Brain microvascular endothelial cell (primary cell): ENCODE results near the gene CATSPER3.

ENCODE experiments used
- DNase-seq: peaks from one replicate; pipeline ENCODE4 v3.0.0-alpha.2; 2020
- H3K27ac ChIP-seq: fragments of 250-450 bp; sonication (Bioruptor Pico); 2 replicates; pipeline ENCODE4 v1.5.1; 2020; ENCODE audit warnings: mild to moderate bottlenecking, moderate library complexity
- H3K27me3 ChIP-seq: fragments of 250-450 bp; sonication (Bioruptor Pico); replicated peaks from 2 replicates; pipeline ENCODE4 v1.5.1; 2020; ENCODE audit warnings: mild to moderate bottlenecking
- H3K36me3 ChIP-seq: fragments of 250-450 bp; sonication (Bioruptor Pico); replicated peaks from 2 replicates; pipeline ENCODE4 v1.5.1; 2020; ENCODE audit warnings: mild to moderate bottlenecking
- H3K4me3 ChIP-seq: 2 replicates; pipeline ENCODE4 v1.5.1; 2011; ENCODE audit warnings: low read depth, mild to moderate bottlenecking, control low read depth, low read length, moderate library complexity
- CTCF ChIP-seq: IDR thresholded peaks from 2 replicates; pipeline ENCODE4 v1.5.1; 2011; ENCODE audit warnings: low read depth, mild to moderate bottlenecking, moderate library complexity, low read length, control low read depth, inconsistent platforms; ENCODE audit errors: missing control alignments
- in situ Hi-C: cut with HindIII; loops from 2 replicates; pipeline ENCODE4 v1.10.0; 2017; ENCODE audit warnings: low sequenced_read_pairs, low pct_ligation_motif_present

Gene CATSPER3

GRCh38 chr5:134935711-134936602 lies 31.8 kb upstream of the CATSPER3 start:
- TF ChIP-seq CTCF, result no peak
- Histone ChIP-seq H3K27me3 (no peaks in the 10 kb centered on the region), H3K36me3 (peaks cover 2% of the 10 kb centered on the region), H3K4me3 (no peak overlapping the region), H3K27ac (no peak overlapping the region)
- in situ Hi-C loops, result no loop called here
- DNase-seq, result no peak

GRCh38 chr5:134937526-134937925 lies 30.2 kb upstream of the CATSPER3 start:
- TF ChIP-seq CTCF, result no peak
- in situ Hi-C loops, result no loop called here
- no peak overlapping the region for H3K27ac ChIP-seq
- no peak for DNase-seq
- H3K4me3 ChIP-seq, result no peak overlapping the region
- H3K27me3 ChIP-seq, result no peaks in the 10 kb centered on the region
- H3K36me3 ChIP-seq, result peaks cover 2% of the 10 kb centered on the region

- H3K36me3 ChIP-seq, result peaks cover 2% of the 10 kb centered on the region
- in situ Hi-C loops, result no loop called here
- H3K27me3 ChIP-seq, result no peaks in the 10 kb centered on the region
- no peak for TF ChIP-seq CTCF
- DNase-seq, result no peak
- no peak overlapping the region for H3K27ac ChIP-seq
- no peak overlapping the region for H3K4me3 ChIP-seq
Observed at GRCh38 chr5:134938030-134938429, 29.7 kb upstream of the CATSPER3 start.

GRCh38 chr5:134939500-134939899 lies 28.2 kb upstream of the CATSPER3 start:
- DNase-seq, result no peak
- no peak for TF ChIP-seq CTCF
- no peak overlapping the region for H3K27ac ChIP-seq
- in situ Hi-C loops, result no loop called here
- H3K27me3 ChIP-seq, result no peaks in the 10 kb centered on the region
- H3K4me3 ChIP-seq, result no peak overlapping the region
- H3K36me3 ChIP-seq, result peaks cover 2% of the 10 kb centered on the region

GRCh38 chr5:134943547-134943946 lies 24.2 kb upstream of the CATSPER3 start:
- in situ Hi-C loops, result no loop called here
- no peaks in the 10 kb centered on the region for H3K27me3 ChIP-seq
- TF ChIP-seq CTCF, result no peak

GRCh38 chr5:134944630-134945029 lies 23.1 kb upstream of the CATSPER3 start:
- Histone ChIP-seq H3K36me3 (no peaks in the 10 kb centered on the region), H3K27me3 (no peaks in the 10 kb centered on the region), H3K27ac (no peak overlapping the region), H3K4me3 (no peak overlapping the region)
- DNase-seq, result no peak
- in situ Hi-C loops, result no loop called here
- TF ChIP-seq CTCF, result no peak

More at GRCh38 chr5:134943547-134943946, 24.2 kb upstream of the CATSPER3 start:
- Histone ChIP-seq H3K27ac (no peak overlapping the region), H3K4me3 (no peak overlapping the region), H3K36me3 (no peaks in the 10 kb centered on the region)
- no peak for DNase-seq
